ENCODE data around the gene CDC25C. TPM values are rescaled to one million over a fixed set of nuclear protein-coding genes. Genes with fewer than 3 reads are reported as not detected.

The CDC25C gene
- total RNA-seq, 1 experiment from 2014 or later = 14.7 TPM

DNA sequence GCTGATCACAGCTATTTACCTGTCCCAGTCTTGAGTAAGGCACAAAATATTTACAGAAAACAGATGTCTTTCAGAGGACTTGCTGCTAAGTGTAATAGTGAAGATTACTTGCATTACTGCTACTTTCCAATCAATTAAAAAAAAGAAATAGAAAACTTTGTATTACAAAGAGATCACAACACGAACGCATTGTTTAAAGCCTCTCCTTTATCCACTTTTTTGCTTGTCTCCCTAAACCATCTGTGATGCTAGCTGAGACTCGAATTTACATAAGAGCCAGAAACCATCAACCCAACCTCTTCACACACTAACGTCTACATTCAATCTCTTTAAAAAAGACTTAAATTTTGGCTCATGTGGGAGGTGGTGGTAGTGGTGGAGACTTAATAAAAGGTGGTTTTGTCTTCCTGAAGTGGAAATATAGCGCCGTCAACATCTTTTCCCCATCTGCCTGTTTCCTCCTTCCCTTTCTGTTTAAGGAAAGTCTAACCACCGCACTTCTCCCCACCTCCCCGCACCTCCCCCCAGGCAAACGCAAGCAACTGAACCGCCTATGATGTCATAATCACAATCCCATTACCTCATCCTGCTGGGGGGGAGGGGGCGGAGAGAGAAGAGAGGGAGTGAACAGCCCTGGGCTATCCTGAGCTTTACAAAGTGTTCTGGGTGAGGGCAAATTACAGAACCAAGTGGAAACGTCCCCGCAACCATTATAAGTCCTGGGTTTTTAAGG, 5.5 kb upstream of the CDC25C start:
- Histone ChIP-seq H3K27me3 (ENCODE audit: low read length) (no peaks in the 10 kb centered on the region), H3K36me3 (ENCODE audit: low read depth, low read length) (0 out of 2 replicates have a peak, but pooled peaks cover 4% of the 10 kb centered on the region), H4K20me1 (ENCODE audit: low read length) (0 out of 2 replicates have a peak, but pooled peaks cover 9% of the 10 kb centered on the region), H2AFZ (ENCODE audit: low read length) (peak overlapping the region; percentile 88), H3K4me2 (ENCODE audit: low read length) (peak overlapping the region; percentile 99), H3K4me3 (ENCODE audit: low read length) (peak overlapping the region; percentile 98), H3K4me1 (ENCODE audit: insufficient read depth, low read length) (peaks cover 9% of the 10 kb centered on the region; the same call in 1 of the 2 replicates), H3F3A (ENCODE audit: low read length, unreplicated experiment) (no peaks in the 10 kb centered on the region), H3K9ac (ENCODE audit: low read length) (peak overlapping the region; percentile 87), H3K9me3 (ENCODE audit: low read length) (no peaks in the 10 kb centered on the region), H3K79me2 (ENCODE audit: low read length) (peaks cover 39% of the 10 kb centered on the region), H3K9me2 (replicated peaks; ENCODE audit: low read length) (no peaks in the 10 kb centered on the region), H3K27ac (ENCODE audit: low read length) (no peak overlapping the region)
- CTCF ChIA-PET = no interaction called here
- TSS peak; percentile 76 for BruUV-seq (replicated peaks)
- intact Hi-C loops (cut with micrococcal nuclease) = no loop called here
- TF ChIP-seq EZH2 (IDR thresholded peaks at IDR 0.05; ENCODE audit: low read length, unreplicated experiment) (no peak), EZH2phosphoT487 (IDR thresholded peaks at IDR 0.05; ENCODE audit: borderline replicate concordance, low read length) (no peak)
- TF ChIP-seq, protein P1, sequence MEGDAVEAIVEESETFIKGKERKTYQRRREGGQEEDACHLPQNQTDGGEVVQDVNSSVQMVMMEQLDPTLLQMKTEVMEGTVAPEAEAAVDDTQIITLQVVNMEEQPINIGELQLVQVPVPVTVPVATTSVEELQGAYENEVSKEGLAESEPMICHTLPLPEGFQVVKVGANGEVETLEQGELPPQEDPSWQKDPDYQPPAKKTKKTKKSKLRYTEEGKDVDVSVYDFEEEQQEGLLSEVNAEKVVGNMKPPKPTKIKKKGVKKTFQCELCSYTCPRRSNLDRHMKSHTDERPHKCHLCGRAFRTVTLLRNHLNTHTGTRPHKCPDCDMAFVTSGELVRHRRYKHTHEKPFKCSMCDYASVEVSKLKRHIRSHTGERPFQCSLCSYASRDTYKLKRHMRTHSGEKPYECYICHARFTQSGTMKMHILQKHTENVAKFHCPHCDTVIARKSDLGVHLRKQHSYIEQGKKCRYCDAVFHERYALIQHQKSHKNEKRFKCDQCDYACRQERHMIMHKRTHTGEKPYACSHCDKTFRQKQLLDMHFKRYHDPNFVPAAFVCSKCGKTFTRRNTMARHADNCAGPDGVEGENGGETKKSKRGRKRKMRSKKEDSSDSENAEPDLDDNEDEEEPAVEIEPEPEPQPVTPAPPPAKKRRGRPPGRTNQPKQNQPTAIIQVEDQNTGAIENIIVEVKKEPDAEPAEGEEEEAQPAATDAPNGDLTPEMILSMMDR (conservative IDR thresholded peaks at IDR 0.05; ENCODE audit: low read depth, low read length) = no peak
- POLR2A ChIA-PET (ENCODE audit: unreplicated experiment) = interaction anchor here (1.1 kb wide), 1 partner anchor 9 kb away, joined by 17 read pairs; no protein-coding TSS in a partner anchor
- ATAC-seq (peak; percentile 10), DNase-seq (no peak)

DNA sequence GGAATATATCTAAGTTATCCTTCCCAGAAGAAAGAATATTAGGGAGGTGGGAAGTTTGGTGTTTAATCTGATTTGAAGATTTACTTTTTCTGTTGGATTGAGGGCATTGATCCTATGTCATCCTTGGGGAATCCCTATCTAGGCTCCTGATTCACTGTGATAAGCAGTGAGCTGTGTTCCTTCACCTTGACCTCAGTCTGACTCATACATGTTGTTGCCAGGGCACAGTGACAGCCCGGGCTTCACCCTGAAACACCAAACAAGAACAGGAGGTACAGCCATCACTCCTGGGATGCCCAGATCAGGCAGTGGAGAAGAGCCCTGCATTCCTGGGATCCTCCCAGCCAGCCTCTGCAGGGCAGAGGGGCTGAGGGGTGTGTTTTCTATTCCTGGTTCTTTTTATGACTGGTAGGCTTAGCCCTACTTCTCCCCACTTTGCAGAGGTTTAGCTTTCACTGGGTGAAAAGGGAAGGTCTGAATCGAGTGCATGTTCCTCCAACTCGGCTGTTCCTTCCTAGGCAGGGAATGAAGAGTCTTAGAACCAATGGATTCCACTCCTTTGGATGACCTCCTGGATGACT, 3.4 kb upstream of the CDC25C start:
- Histone ChIP-seq H3K36me3 (ENCODE audit: low read depth, low read length) (no peaks in the 10 kb centered on the region), H3K9ac (ENCODE audit: low read length) (no peak overlapping the region), H3K4me1 (ENCODE audit: insufficient read depth, low read length) (peaks cover 18% of the 10 kb centered on the region; the same call in 1 of the 2 replicates), H2AFZ (ENCODE audit: low read length) (no peak overlapping the region), H3K4me3 (ENCODE audit: low read length) (no peak overlapping the region), H3F3A (ENCODE audit: low read length, unreplicated experiment) (no peaks in the 10 kb centered on the region), H3K9me3 (ENCODE audit: low read length) (no peaks in the 10 kb centered on the region), H3K9me2 (replicated peaks; ENCODE audit: low read length) (no peaks in the 10 kb centered on the region), H3K27ac (ENCODE audit: low read length) (no peak overlapping the region), H3K4me2 (ENCODE audit: low read length) (no peak overlapping the region), H3K79me2 (ENCODE audit: low read length) (peaks cover 28% of the 10 kb centered on the region), H3K27me3 (ENCODE audit: low read length) (no peaks in the 10 kb centered on the region), H4K20me1 (ENCODE audit: low read length) (0 out of 2 replicates have a peak, but pooled peaks cover 4% of the 10 kb centered on the region)
- TF ChIP-seq EZH2 (IDR thresholded peaks at IDR 0.05; ENCODE audit: low read length, unreplicated experiment) = no peak
- no peak for TF ChIP-seq EZH2phosphoT487 (IDR thresholded peaks at IDR 0.05; ENCODE audit: borderline replicate concordance, low read length)
- TF ChIP-seq, protein P1 (conservative IDR thresholded peaks at IDR 0.05; ENCODE audit: low read depth, low read length) = no peak
- BruUV-seq (replicated peaks) = no TSS peak
- intact Hi-C loops (cut with micrococcal nuclease) = no loop called here
- ChIA-PET CTCF (no interaction called here), POLR2A (ENCODE audit: unreplicated experiment) (no interaction called here)
- ATAC-seq (no peak), DNase-seq (no peak)

All from PC-3 (cell line).